Embryonic facial prominence (tissue), 1 donor: ENCODE data around the gene OR8B3.
"Not testable (repeated sequence)": the region's sequence is repeated elsewhere in the genome, so short reads cannot be mapped to it uniquely, and the experiment has no call there.

Experiments
- DNase-seq: peaks from one replicate; pipeline ENCODE4 v3.0.0-alpha.2; 2016; ENCODE audit errors: extremely low spot score

Gene OR8B3

GRCh38 chr11:124398924-124399323 lies at the start of gene OR8B3:
Gene OR8B3 (minus strand): TSS chr11:124399024. CDS start chr11:124397351, 1,673 bp downstream.
- DNase-seq = no peak

GRCh38 chr11:124446916-124447315 lies 48.1 kb upstream of the OR8B3 start:
- no peak for DNase-seq

- DNase-seq = no peak
Measured at GRCh38 chr11:124445646-124446150, 46.9 kb upstream of the OR8B3 start, which contains the start of gene OR8B8. Gene OR8B8 (minus strand): TSS chr11:124445696. CDS start chr11:124441085, 4,611 bp downstream.

- no peak for DNase-seq
Measured at GRCh38 chr11:124442847-124443246, 44.0 kb upstream of the OR8B3 start.

- no peak for DNase-seq
Measured at GRCh38 chr11:124442442-124442841, 43.6 kb upstream of the OR8B3 start.

GRCh38 chr11:124441519-124441918 lies 42.7 kb upstream of the OR8B3 start:
- DNase-seq = no peak

GRCh38 chr11:124441081-124441480 lies 42.3 kb upstream of the OR8B3 start:
- no peak for DNase-seq

GRCh38 chr11:124440608-124441007 lies 41.8 kb upstream of the OR8B3 start:
- no peak for DNase-seq

- DNase-seq = no peak
Measured at GRCh38 chr11:124434699-124435098, 35.9 kb upstream of the OR8B3 start.

GRCh38 chr11:124429599-124429998 lies 30.8 kb upstream of the OR8B3 start:
- DNase-seq = no peak

- no peak for DNase-seq
Measured at GRCh38 chr11:124424384-124424921, 25.6 kb upstream of the OR8B3 start, which contains the start of gene OR8B4. Gene OR8B4 (minus strand): TSS chr11:124424871. CDS start chr11:124424871, 0 bp downstream.

GRCh38 chr11:124421043-124421442 lies 22.2 kb upstream of the OR8B3 start:
- no peak for DNase-seq

- DNase-seq = no peak
Measured at GRCh38 chr11:124415356-124415923, 16.6 kb upstream of the OR8B3 start.

GRCh38 chr11:124409906-124410305 lies 11.1 kb upstream of the OR8B3 start:
- DNase-seq = no peak

- DNase-seq = no peak
Measured at GRCh38 chr11:124405581-124405980, 6.8 kb upstream of the OR8B3 start.

- DNase-seq = not testable (repeated sequence)
Measured at GRCh38 chr11:124403186-124403585, 4.4 kb upstream of the OR8B3 start.

- DNase-seq = no peak
Measured at GRCh38 chr11:124402326-124402922, 3.6 kb upstream of the OR8B3 start.

- DNase-seq = not testable (repeated sequence)
Measured at GRCh38 chr11:124396847-124397246, 2.0 kb downstream of the OR8B3 start.

- no peak for DNase-seq
Measured at GRCh38 chr11:124394408-124394807, 4.4 kb downstream of the OR8B3 start.

GRCh38 chr11:124384399-124384798 lies 14.4 kb downstream of the OR8B3 start, which contains the start of gene OR8B2:
Gene OR8B2 (minus strand): TSS chr11:124384499. CDS start chr11:124383343, 1,156 bp downstream.
- no peak for DNase-seq

GRCh38 chr11:124382857-124383256 lies 16.0 kb downstream of the OR8B3 start:
- DNase-seq = not testable (repeated sequence)

- no peak for DNase-seq
Measured at GRCh38 chr11:124380585-124380984, 18.2 kb downstream of the OR8B3 start.

GRCh38 chr11:124376280-124376679 lies 22.5 kb downstream of the OR8B3 start:
- DNase-seq = no peak
